A673 (cell line): ENCODE results near the gene RHEX. TPM values are rescaled to one million over a fixed set of nuclear protein-coding genes. Genes with fewer than 3 reads are reported as not detected.
A peak's percentile ranks its signal among the peaks of the same experiment; 100 is the strongest.

Experiments
- BruUV-seq: library from RNA; stranded (reverse); fragments of 400-500 nt; replicated peaks from 2 replicates; lab custom pipeline; 2021; lab: Mats Ljungman, UMichigan
- CTCF ChIA-PET: fragments of 300-600 bp; sonication (Branson Sonifier 250); formaldehyde crosslinking; loops from one replicate; lab custom pipeline; 2022; ENCODE audit warnings: antibody characterized with exemption; lab: Charles Lee
- POLR2A ChIA-PET: fragments of 300-600 bp; sonication (Branson Sonifier 250); formaldehyde crosslinking; loops from one replicate; lab custom pipeline; 2022; ENCODE audit warnings: antibody characterized with exemption; ENCODE audit not compliant: low non-redundant PET; lab: Charles Lee
- DNase-seq: peaks from one replicate; pipeline ENCODE4 v3.0.0-alpha.2; 2015; ENCODE audit warnings: low spot score
- H3K27ac ChIP-seq: fragments of 200-600 bp; sonication (generic); 2 replicates; pipeline ENCODE4 v1.5.1; 2016; ENCODE audit warnings: mixed run types, low read depth, mild to moderate bottlenecking, mixed read lengths, antibody characterized with exemption, low read length; ENCODE audit not compliant: poor library complexity, severe bottlenecking
- H3K27me3 ChIP-seq: fragments of 200-600 bp; sonication (generic); replicated peaks from 2 replicates; pipeline ENCODE4 v1.6.1; 2017; ENCODE audit warnings: mixed run types, low read depth, mild to moderate bottlenecking, mixed read lengths, antibody characterized with exemption, low read length; ENCODE audit not compliant: insufficient read depth, poor library complexity
- H3K36me3 ChIP-seq: fragments of 200-600 bp; sonication (generic); 2 replicates; pipeline ENCODE4 v1.6.1; 2016; ENCODE audit warnings: mixed run types, mild to moderate bottlenecking, mixed read lengths, antibody characterized with exemption, low read length; ENCODE audit not compliant: insufficient read depth, poor library complexity, severe bottlenecking
- H3K4me1 ChIP-seq: fragments of 200-600 bp; sonication (generic); 2 replicates; pipeline ENCODE4 v1.6.1; 2017; ENCODE audit warnings: mixed run types, mild to moderate bottlenecking, mixed read lengths, antibody characterized with exemption, low read length; ENCODE audit not compliant: insufficient read depth, poor library complexity, severe bottlenecking
- H3K4me3 ChIP-seq: fragments of 200-600 bp; sonication (generic); 2 replicates; pipeline ENCODE4 v1.5.1; 2016; ENCODE audit warnings: low read depth, mixed run types, mild to moderate bottlenecking, mixed read lengths, low read length; ENCODE audit not compliant: poor library complexity, severe bottlenecking
- H3K9me3 ChIP-seq: fragments of 200-600 bp; sonication (generic); 2 replicates; pipeline ENCODE4 v1.6.1; 2016; ENCODE audit warnings: mixed run types, low read depth, mild to moderate bottlenecking, mixed read lengths, antibody characterized with exemption, low read length; ENCODE audit not compliant: poor library complexity, severe bottlenecking
- EZH2 ChIP-seq: fragments of 200-600 bp; sonication (generic); IDR thresholded peaks from 2 replicates; pipeline ENCODE4 v1.6.1; 2017; ENCODE audit warnings: borderline replicate concordance, low read depth, mild to moderate bottlenecking, mixed read lengths, antibody characterized with exemption, low read length; ENCODE audit not compliant: poor library complexity, severe bottlenecking
- intact Hi-C: fragments of 100-400 bp; cut with micrococcal nuclease; formaldehyde crosslinking; loops from one replicate; pipeline ENCODE4 v1.10.0; 2022; ENCODE audit not compliant: unreplicated experiment
- total RNA-seq: library from RNA; stranded (reverse); gene quantifications from 2 replicates; pipeline ENCODE4 v1.2.3, GENCODE V29; 2021
- TF ChIP-seq, protein P1 (sequence below): fragments of 300-800, 200-600 bp; sonication (generic); conservative IDR thresholded peaks from 2 replicates; pipeline ENCODE4 v1.5.1; 2017; ENCODE audit warnings: low read depth, mild to moderate bottlenecking, antibody characterized with exemption, low read length, moderate library complexity, mixed read lengths

Gene RHEX
- total RNA-seq, 1 experiment from 2014 or later, result not detected

GRCh38 chr1:206087091-206087490, 34.1 kb downstream of the RHEX start:
- no peak for DNase-seq
- no peaks in the 10 kb centered on the region for H3K4me1 ChIP-seq
- no peaks in the 10 kb centered on the region for H3K9me3 ChIP-seq
- no peaks in the 10 kb centered on the region for H3K27me3 ChIP-seq
- BruUV-seq, result no TSS peak
- H3K27ac ChIP-seq, result no peak overlapping the region
- intact Hi-C loops, result no loop called here
- H3K36me3 ChIP-seq, result no peaks in the 10 kb centered on the region
- H3K4me3 ChIP-seq, result no peak overlapping the region
- no peak for TF ChIP-seq EZH2
- TF ChIP-seq, protein P1, sequence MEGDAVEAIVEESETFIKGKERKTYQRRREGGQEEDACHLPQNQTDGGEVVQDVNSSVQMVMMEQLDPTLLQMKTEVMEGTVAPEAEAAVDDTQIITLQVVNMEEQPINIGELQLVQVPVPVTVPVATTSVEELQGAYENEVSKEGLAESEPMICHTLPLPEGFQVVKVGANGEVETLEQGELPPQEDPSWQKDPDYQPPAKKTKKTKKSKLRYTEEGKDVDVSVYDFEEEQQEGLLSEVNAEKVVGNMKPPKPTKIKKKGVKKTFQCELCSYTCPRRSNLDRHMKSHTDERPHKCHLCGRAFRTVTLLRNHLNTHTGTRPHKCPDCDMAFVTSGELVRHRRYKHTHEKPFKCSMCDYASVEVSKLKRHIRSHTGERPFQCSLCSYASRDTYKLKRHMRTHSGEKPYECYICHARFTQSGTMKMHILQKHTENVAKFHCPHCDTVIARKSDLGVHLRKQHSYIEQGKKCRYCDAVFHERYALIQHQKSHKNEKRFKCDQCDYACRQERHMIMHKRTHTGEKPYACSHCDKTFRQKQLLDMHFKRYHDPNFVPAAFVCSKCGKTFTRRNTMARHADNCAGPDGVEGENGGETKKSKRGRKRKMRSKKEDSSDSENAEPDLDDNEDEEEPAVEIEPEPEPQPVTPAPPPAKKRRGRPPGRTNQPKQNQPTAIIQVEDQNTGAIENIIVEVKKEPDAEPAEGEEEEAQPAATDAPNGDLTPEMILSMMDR, result no peak
- POLR2A ChIA-PET, result no interaction called here
- CTCF ChIA-PET, result no interaction called here

GRCh38 chr1:206089341-206089740, 36.4 kb downstream of the RHEX start:
- Histone ChIP-seq H3K27ac (no peak overlapping the region), H3K4me3 (no peak overlapping the region), H3K9me3 (no peaks in the 10 kb centered on the region), H3K4me1 (peaks cover 10% of the 10 kb centered on the region), H3K36me3 (no peaks in the 10 kb centered on the region), H3K27me3 (no peaks in the 10 kb centered on the region)
- DNase-seq, result no peak
- TF ChIP-seq, protein P1, result no peak
- no peak for TF ChIP-seq EZH2
- no TSS peak for BruUV-seq
- CTCF ChIA-PET, result no interaction called here
- intact Hi-C loops, result no loop called here
- POLR2A ChIA-PET, result no interaction called here

DNA sequence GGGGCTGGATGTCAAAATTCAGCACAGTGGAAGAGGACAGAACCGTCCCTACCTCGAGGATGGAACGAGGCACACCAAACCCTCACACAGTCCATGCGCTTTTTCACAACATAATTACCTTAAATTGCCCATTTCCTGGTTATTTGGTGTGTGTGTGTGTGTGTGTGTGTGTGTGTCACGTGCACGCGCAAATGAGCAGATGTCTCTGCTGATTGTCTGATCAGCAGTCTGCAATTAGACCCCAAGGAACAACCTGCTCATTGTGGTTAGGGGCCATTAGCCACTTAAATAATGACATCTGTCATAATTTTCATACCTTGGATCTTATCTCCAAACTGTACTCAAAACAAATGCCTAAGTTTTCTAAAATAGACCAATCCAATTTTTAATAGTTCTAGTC, 41.1 kb downstream of the RHEX start:
- CTCF ChIA-PET, result no interaction called here
- Histone ChIP-seq H3K4me1 (peaks cover 21% of the 10 kb centered on the region), H3K36me3 (no peaks in the 10 kb centered on the region), H3K27ac (no peak overlapping the region), H3K9me3 (no peaks in the 10 kb centered on the region), H3K4me3 (no peak overlapping the region), H3K27me3 (no peaks in the 10 kb centered on the region)
- POLR2A ChIA-PET, result no interaction called here
- intact Hi-C loops, result no loop called here
- peak; percentile 78 for DNase-seq
- TF ChIP-seq, protein P1, result no peak
- no peak for TF ChIP-seq EZH2
- no TSS peak for BruUV-seq
